ENCODE results near the gene TLR6. TPM values are rescaled to one million over a fixed set of nuclear protein-coding genes. Genes with fewer than 3 reads are reported as not detected.

Gene TLR6
- total RNA-seq, 1 donor from 2014 or later, result 12.4 TPM

DNA sequence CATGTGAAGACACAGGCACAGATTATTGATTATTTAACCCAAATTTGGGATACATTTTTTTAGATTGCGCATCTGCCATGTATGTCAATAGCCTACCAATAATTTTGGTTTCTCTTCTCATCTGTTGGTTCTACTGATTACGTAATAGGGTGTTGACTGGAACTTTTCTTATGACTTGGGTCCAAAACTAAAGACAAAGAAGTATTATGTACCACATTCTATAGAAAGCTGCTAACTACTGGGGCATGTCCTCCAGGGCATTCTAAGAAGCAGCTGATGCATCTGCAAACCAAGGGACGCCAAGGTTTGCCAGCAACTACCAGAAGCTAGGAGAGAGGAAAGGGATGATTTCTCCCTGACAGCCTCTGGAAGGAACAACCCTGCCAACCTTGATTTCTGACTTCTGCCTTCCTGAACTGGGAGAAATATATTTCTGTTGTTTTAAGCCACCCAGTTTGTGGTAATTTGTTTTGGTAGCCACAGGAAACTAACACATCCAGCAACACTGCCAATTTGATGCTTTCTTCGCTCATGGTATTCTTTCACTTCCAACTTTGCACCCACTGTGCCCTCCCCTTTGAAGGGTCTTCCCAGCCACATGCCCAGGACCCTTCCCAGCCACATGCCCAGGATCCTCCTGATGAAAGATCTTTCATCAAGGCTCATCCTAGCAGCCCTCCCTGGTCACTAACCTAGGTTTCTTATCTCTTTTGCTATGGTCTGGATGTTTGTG, 36.1 kb downstream of the TLR6 start:
- Histone ChIP-seq H3K4me1 (no peaks in the 10 kb centered on the region), H3K4me3 (no peak overlapping the region), H3K9me3 (peaks cover 5% of the 10 kb centered on the region), H3K27ac (no peak overlapping the region), H3K36me3 (no peaks in the 10 kb centered on the region), H3K27me3 (ENCODE audit: low read depth) (no peaks in the 10 kb centered on the region)
- no peak for TF ChIP-seq CTCF (IDR thresholded peaks at IDR 0.05)
- intact Hi-C loops (cut with DNase I), result no loop called here
- no peak for DNase-seq
- no peak for ATAC-seq

DNA sequence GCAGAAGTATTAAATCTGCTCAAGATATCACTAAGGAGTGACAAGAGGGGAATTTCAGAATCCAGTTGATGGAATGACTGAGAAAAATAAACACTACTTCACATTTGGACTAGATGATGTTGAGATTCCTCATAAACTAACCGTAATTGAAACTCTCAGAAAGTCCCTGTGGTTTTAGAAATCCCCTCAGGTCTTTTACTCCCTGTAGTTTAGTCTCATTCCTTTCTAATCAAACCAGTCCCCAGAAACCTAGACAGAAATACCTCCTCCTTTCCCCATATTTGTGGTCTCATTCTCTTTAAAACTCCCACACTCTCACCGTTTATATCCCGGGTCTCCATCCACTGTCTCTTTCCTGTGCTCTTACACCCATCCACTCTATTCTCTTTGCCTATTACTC, 37.0 kb downstream of the TLR6 start:
- intact Hi-C loops (cut with DNase I), result no loop called here
- no peaks in the 10 kb centered on the region for H3K36me3 ChIP-seq
- no peak overlapping the region for H3K27ac ChIP-seq
- no peaks in the 10 kb centered on the region for H3K27me3 ChIP-seq (ENCODE audit: low read depth)
- DNase-seq, result no peak
- TF ChIP-seq CTCF (IDR thresholded peaks at IDR 0.05), result no peak
- H3K4me3 ChIP-seq, result no peak overlapping the region
- no peaks in the 10 kb centered on the region for H3K4me1 ChIP-seq
- ATAC-seq, result no peak
- H3K9me3 ChIP-seq, result peaks cover 5% of the 10 kb centered on the region

DNA sequence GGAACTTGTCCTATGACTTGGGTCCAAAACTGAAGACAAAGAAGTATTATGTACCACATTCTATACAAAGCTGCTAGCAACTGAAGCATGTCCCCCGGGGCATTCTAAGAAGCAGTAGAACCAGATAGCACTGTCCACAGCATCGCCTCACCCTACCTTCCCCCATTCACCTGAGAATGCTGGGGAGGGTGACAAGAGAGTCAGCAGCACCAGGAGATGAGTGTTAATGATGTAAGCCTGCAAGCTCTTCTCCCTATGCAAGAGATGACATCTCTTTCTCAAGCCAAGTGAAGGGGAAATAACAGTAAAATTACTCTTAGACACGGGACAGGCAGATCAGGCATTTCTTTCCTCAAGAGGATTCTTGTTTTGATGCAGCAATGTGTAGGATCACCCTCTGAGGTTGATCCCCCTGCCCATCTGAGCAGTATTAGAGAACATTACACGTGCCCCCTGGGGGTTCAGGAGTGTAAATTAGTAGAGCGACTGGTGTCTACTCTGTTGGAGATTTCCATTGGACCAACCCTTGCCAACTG, 38.1 kb downstream of the TLR6 start:
- intact Hi-C loops (cut with DNase I), result no loop called here
- no peak for TF ChIP-seq CTCF (IDR thresholded peaks at IDR 0.05)
- ATAC-seq (no peak), DNase-seq (no peak)
- Histone ChIP-seq H3K4me1 (no peaks in the 10 kb centered on the region), H3K27me3 (ENCODE audit: low read depth) (no peaks in the 10 kb centered on the region), H3K27ac (no peak overlapping the region), H3K9me3 (peaks cover 5% of the 10 kb centered on the region), H3K36me3 (no peaks in the 10 kb centered on the region), H3K4me3 (no peak overlapping the region)

DNA sequence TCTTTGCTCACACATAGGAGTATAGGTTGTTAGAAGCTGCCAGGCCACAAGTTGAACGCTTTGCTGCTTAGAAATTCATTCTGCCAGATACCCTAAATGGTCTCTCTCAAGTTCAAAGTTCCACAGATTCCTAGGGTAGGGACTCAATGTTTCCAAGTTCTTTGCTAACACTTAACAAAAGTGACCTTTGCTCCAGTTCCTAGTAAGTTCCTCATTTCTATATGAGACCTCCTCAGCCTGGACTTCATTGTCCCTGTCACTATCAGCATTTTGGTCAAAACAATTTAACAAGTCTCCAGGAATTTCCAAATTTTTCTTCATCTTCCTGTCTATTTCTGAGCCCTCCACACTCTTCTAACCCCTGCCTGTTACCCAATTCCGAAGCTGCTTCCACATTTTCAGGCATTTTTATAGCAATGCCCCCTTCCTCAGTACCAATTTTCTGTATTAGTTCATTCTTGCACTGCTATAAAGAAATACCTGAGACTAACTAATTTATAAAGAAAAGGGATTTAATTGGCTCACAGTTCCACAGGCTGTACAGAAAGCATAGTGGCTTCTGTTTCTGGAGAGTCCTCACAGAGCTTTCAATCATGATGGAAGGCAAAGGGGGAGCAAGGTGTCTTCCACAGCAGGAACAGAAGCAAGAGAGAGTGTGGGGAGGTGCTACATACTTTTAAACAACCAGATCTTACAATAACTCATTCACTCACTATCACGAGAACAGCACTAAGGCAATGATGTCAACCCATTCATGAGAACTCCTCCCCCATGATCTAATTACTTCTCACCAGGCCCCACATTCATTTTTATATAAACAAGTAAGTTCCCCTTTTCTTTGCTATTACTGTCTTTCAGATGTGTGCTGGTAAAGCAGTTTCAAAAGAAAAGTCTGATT, 40.5 kb downstream of the TLR6 start:
- intact Hi-C loops (cut with DNase I), result no loop called here
- Histone ChIP-seq H3K27ac (peak overlapping the region; percentile 73), H3K4me3 (no peak overlapping the region), H3K36me3 (no peaks in the 10 kb centered on the region), H3K27me3 (ENCODE audit: low read depth) (no peaks in the 10 kb centered on the region), H3K4me1 (no peaks in the 10 kb centered on the region), H3K9me3 (no peaks in the 10 kb centered on the region)
- no peak for DNase-seq
- no peak for TF ChIP-seq CTCF (IDR thresholded peaks at IDR 0.05)
- peak; percentile 57 to 81 for ATAC-seq

DNA sequence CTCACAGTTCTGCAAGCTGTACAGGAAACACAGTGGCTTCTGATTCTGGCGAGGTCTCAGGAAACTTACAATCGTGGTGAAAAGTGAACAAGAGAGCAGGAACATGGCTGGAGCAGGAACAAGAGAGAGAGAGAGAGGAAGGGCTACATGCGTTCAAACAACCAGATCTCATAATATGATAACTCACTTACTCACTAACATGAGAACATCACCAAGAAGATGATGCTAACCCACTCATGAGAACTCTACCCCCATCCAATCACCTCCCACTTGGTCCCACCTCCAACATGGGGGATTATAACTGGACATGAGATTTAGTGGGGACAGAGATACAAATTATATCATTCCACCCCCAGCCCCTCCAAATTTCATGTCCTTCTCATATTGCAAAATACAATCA, 42.2 kb downstream of the TLR6 start:
- no peaks in the 10 kb centered on the region for H3K4me1 ChIP-seq

More for the DNA sequence above, 42.2 kb downstream of the TLR6 start:
- Histone ChIP-seq H3K9me3 (no peaks in the 10 kb centered on the region), H3K36me3 (no peaks in the 10 kb centered on the region), H3K27me3 (ENCODE audit: low read depth) (no peaks in the 10 kb centered on the region), H3K27ac (no peak overlapping the region), H3K4me3 (no peak overlapping the region)
- DNase-seq (no peak), ATAC-seq (no peak)
- no peak for TF ChIP-seq CTCF (IDR thresholded peaks at IDR 0.05)
- intact Hi-C loops (cut with DNase I), result no loop called here
